HT-29 (cell line): Measurements from ENCODE around the gene CGREF1. TPM values are rescaled to one million over a fixed set of nuclear protein-coding genes. Genes with fewer than 3 reads are reported as not detected.

ENCODE experiments used
- DNase-seq: peaks from one replicate; pipeline ENCODE4 v3.0.0-alpha.2; 2015; ENCODE audit warnings: low spot score
- total RNA-seq: library from RNA; depleted of rRNA; stranded (reverse); fragments of >200 nt; shearing (Covaris generic); gene quantifications from 2 replicates; pipeline ENCODE4 v1.2.3, GENCODE V29; 2014; rRNA removed

CGREF1 gene
- total RNA-seq, 1 experiment from 2014 or later: 42.0 TPM

DNA sequence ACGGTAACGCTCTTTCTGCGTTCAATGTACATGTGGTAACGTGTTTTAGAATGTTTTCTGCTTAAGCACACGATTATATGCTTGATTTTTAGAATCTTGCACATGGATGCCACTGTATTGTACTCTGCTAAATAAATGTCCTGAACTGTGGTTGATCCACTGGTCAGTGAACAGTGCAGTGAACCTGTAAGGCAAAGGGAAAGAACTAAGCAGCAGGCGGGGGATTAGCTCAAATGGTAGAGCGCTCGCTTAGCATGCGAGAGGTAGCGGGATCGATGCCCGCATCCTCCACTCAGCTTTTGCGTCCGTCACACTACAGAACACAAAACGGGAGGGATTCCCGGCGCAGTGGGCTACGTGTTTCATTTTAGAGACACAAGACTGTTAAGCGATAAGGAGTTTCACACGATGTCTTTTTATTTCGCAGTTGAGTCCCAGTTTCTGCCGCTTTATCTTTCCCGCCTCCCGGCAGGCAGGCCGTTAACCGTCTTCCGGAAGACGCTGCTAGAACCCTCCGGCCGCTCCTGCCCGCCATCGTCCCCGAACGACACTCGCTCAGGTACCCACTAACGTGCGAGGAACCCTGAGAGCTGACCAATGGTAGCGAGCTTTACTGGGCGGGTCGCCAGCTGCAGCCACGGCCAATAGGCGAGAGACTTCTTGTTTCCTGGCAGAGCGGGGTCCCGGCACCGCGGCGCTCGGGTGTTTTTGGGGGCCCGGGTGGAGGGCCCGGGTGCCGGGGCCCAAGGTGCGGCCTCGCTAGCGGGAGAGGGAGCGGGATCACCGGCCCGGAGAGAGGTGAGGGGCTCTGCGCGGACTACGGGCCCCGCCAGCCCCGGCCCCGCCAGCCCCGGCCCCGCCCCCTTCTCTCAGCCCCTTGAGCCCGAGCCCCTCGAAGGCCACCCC, 67.7 kb downstream of the CGREF1 start, which contains the start of gene AGBL5:
AGBL5 (plus strand) TSS at position 673 of the 906 bp plus-strand sequence. CDS start 1,291 bp downstream, outside the sequence.
- DNase-seq: peak; percentile 97

Other genes with a start within 250 kb of the CGREF1 start
- gene MAPRE3, start 148.5 kb downstream of the CGREF1 start, total RNA-seq: 6.9 and 7.4 TPM in 2 replicates
- gene TMEM214, start 86.2 kb downstream of the CGREF1 start, total RNA-seq: 35.6 and 42.0 TPM in 2 replicates
- gene AGBL5, start 67.5 kb downstream of the CGREF1 start, total RNA-seq: 28.1 and 34.5 TPM in 2 replicates
- 107 and 127 TPM in 2 replicates for gene OST4, start 47.5 kb downstream of the CGREF1 start, total RNA-seq
- 0.65 and 1.1 TPM in 2 replicates for gene EMILIN1, start 40.5 kb downstream of the CGREF1 start, total RNA-seq
- 4.1 and 4.2 TPM in 2 replicates for gene KHK, start 32.4 kb downstream of the CGREF1 start, total RNA-seq
- not detected in 2 replicates for gene ABHD1, start 4.7 kb upstream of the CGREF1 start, total RNA-seq
- 84.6 and 96.2 TPM in 2 replicates for gene PREB, start 15.5 kb upstream of the CGREF1 start, total RNA-seq
- gene PRR30, start 20.3 kb upstream of the CGREF1 start, total RNA-seq: not detected in 2 replicates
- gene TCF23, start 29.9 kb upstream of the CGREF1 start, total RNA-seq: not detected in 2 replicates
- gene ATRAID, start 92.9 kb upstream of the CGREF1 start, total RNA-seq: 75.0 and 86.6 TPM in 2 replicates
- gene SLC5A6, start 93.1 kb upstream of the CGREF1 start, total RNA-seq: 48.8 and 55.0 TPM in 2 replicates
- gene CAD, start 98.2 kb upstream of the CGREF1 start, total RNA-seq: 78.5 and 88.5 TPM in 2 replicates
- not detected in 2 replicates for gene SLC30A3, start 143.9 kb upstream of the CGREF1 start, total RNA-seq
- gene DNAJC5G, start 156.3 kb upstream of the CGREF1 start, total RNA-seq: not detected in 2 replicates
- 5.8 and 7.1 TPM in 2 replicates for gene TRIM54, start 163.3 kb upstream of the CGREF1 start, total RNA-seq
- 4.9 and 5.6 TPM in 2 replicates for gene UCN, start 189.3 kb upstream of the CGREF1 start, total RNA-seq
- 37.3 and 40.5 TPM in 2 replicates for gene MPV17, start 204.0 kb upstream of the CGREF1 start, total RNA-seq
- 62.4 and 65.1 TPM in 2 replicates for gene GTF3C2, start 237.6 kb upstream of the CGREF1 start, total RNA-seq